Liver (tissue), 9 donors: ENCODE measurements around the gene DUSP7. TPM values are rescaled to one million over a fixed set of nuclear protein-coding genes. Genes with fewer than 3 reads are reported as not detected.

Experiments used
- DNase-seq: peaks from one replicate; pipeline ENCODE4 v3.0.0-alpha.2; 2017; ENCODE audit warnings: low spot score
- H3K27ac ChIP-seq, 2 donors: one replicate each; pipeline ENCODE4 v1.7.0; 2013; ENCODE audit warnings: inconsistent platforms in 2 of 2, low read length in 2 of 2, control low read depth in 1 of 2, low read depth in 1 of 2, mild to moderate bottlenecking in 1 of 2
- H3K27me3 ChIP-seq, 4 donors: one replicate each; pipeline versions ENCODE4 v1.6.1 to v1.7.0; 2013; ENCODE audit warnings: low read length in 3 of 4, inconsistent platforms in 1 of 4, mild to moderate bottlenecking in 1 of 4, moderate library complexity in 1 of 4; ENCODE audit not compliant: control insufficient read depth in 4 of 4, insufficient read depth in 4 of 4
- H3K36me3 ChIP-seq, 4 donors: one replicate each; pipeline versions ENCODE4 v1.6.1 to v1.7.0; 2013; ENCODE audit warnings: low read length in 3 of 4, mild to moderate bottlenecking in 3 of 4, low read depth in 1 of 4, moderate library complexity in 1 of 4; ENCODE audit not compliant: control insufficient read depth in 4 of 4, insufficient read depth in 3 of 4
- H3K4me1 ChIP-seq, 4 donors: one replicate each; pipeline versions ENCODE4 v1.6.1 to v1.7.0; 2013; ENCODE audit warnings: low read length in 3 of 4, mild to moderate bottlenecking in 3 of 4, moderate library complexity in 1 of 4; ENCODE audit not compliant: control insufficient read depth in 4 of 4, insufficient read depth in 4 of 4
- H3K4me3 ChIP-seq, 3 donors: one replicate each; pipeline versions ENCODE4 v1.6.1 to v1.7.0; 2013; ENCODE audit warnings: low read length in 3 of 3, control low read depth in 1 of 3, low read depth in 1 of 3, mild to moderate bottlenecking in 1 of 3
- H3K9ac ChIP-seq, 2 donors: one replicate each; pipeline ENCODE4 v1.7.0; 2013; ENCODE audit warnings: low read length in 2 of 2, mild to moderate bottlenecking in 2 of 2, moderate library complexity in 2 of 2, control low read depth in 1 of 2, low read depth in 1 of 2
- H3K9me3 ChIP-seq, 4 donors: one replicate each; pipeline versions ENCODE4 v1.6.1 to v1.7.0; 2013; ENCODE audit warnings: low read length in 3 of 4; ENCODE audit not compliant: control insufficient read depth in 4 of 4
- ATF3 ChIP-seq: IDR thresholded peaks from 2 replicates; pipeline ENCODE4 v1.6.1; 2016; ENCODE audit warnings: antibody characterized with exemption
- CTCF ChIP-seq: fragments of 150-350 bp; IDR thresholded peaks from 2 replicates; pipeline ENCODE4 v1.5.1; 2017; ENCODE audit warnings: improper control_type of control experiment, low read depth, low read length; ENCODE audit not compliant: missing input control
- EGR1 ChIP-seq, 2 donors: IDR thresholded peaks; 2 replicates each; pipeline ENCODE4 v1.6.1; 2016 to 2018; ENCODE audit warnings: antibody characterized with exemption in 2 of 2, low read depth in 2 of 2
- FOXA1 ChIP-seq: IDR thresholded peaks from 2 replicates; pipeline ENCODE4 v1.6.1; 2016; ENCODE audit warnings: antibody characterized with exemption
- FOXA2 ChIP-seq: IDR thresholded peaks from 2 replicates; pipeline ENCODE4 v1.6.1; 2016; ENCODE audit warnings: antibody characterized with exemption
- GABPA ChIP-seq, 2 donors: IDR thresholded peaks in 1 of 2; conservative IDR thresholded peaks in 1 of 2; 2 replicates each; pipeline ENCODE4 v1.6.1; 2016; ENCODE audit warnings: antibody characterized with exemption in 2 of 2, mild to moderate bottlenecking in 1 of 2, moderate library complexity in 1 of 2
- HNF4A ChIP-seq, 2 donors: conservative IDR thresholded peaks; 2 replicates each; pipeline ENCODE4 v1.6.1; 2016; ENCODE audit warnings: antibody characterized with exemption in 2 of 2, mild to moderate bottlenecking in 2 of 2
- HNF4G ChIP-seq: IDR thresholded peaks from 2 replicates; pipeline ENCODE4 v1.6.1; 2016; ENCODE audit warnings: antibody characterized with exemption
- JUND ChIP-seq, 2 donors: IDR thresholded peaks; 2 replicates each; pipeline ENCODE4 v1.6.1; 2016; ENCODE audit warnings: antibody characterized with exemption in 2 of 2
- MAX ChIP-seq: IDR thresholded peaks from 2 replicates; pipeline ENCODE4 v1.6.1; 2016; ENCODE audit warnings: antibody characterized with exemption
- NR2F2 ChIP-seq: IDR thresholded peaks from 2 replicates; pipeline ENCODE4 v1.6.1; 2016; ENCODE audit warnings: antibody characterized with exemption
- RAD21 ChIP-seq, 2 donors: IDR thresholded peaks; 2 replicates each; pipeline ENCODE4 v1.6.1; 2016; ENCODE audit warnings: antibody characterized with exemption in 2 of 2, mild to moderate bottlenecking in 2 of 2
- REST ChIP-seq: IDR thresholded peaks from 2 replicates; pipeline ENCODE4 v1.6.1; 2016; ENCODE audit warnings: antibody characterized with exemption, mild to moderate bottlenecking
- RXRA ChIP-seq, 2 donors: IDR thresholded peaks; 2 replicates each; pipeline ENCODE4 v1.6.1; 2017 to 2018; ENCODE audit warnings: antibody characterized with exemption in 2 of 2, mild to moderate bottlenecking in 1 of 2
- SP1 ChIP-seq: IDR thresholded peaks from 2 replicates; pipeline ENCODE4 v1.6.1; 2018; ENCODE audit warnings: antibody characterized with exemption, mild to moderate bottlenecking
- YY1 ChIP-seq: IDR thresholded peaks from 2 replicates; pipeline ENCODE4 v1.6.1; 2016; ENCODE audit warnings: antibody characterized with exemption, mild to moderate bottlenecking
- ZBTB33 ChIP-seq: IDR thresholded peaks from 2 replicates; pipeline ENCODE4 v1.6.1; 2016; ENCODE audit warnings: antibody characterized with exemption
- WGBS: extraction: QIAGEN DNeasy Blood & Tissue Kit; methylation state at CpG from one replicate; pipeline ENCODE4 v1.1.7; 2013; 5-methylcytosine and 5-hydroxymethylcytosine counted together
- polyA plus RNA-seq, 2 donors: library from polyadenylated mRNA; stranded (reverse) in 1 of 2; unstranded in 1 of 2; fragments of 200-250 nt in 1 of 2; fragments of >200 nt in 1 of 2; fragmentation: Nextera tagmentation in 1 of 2; extraction: Ambion mirVana in 1 of 2; gene quantifications; one replicate each; pipeline versions ENCODE4 v1.2.1 to v1.2.3, GENCODE V29; 2013 to 2015
- total RNA-seq, 2 donors: library from RNA; depleted of rRNA; stranded (reverse); fragments of >200 nt; gene quantifications; one replicate each; pipeline ENCODE4 v1.2.3, GENCODE V29; 2014
- donor health status: healthy.
- donor health status: healthy.
- donor health status: healthy.
- donor health status: healthy.
- donor health status: healthy.

Gene DUSP7
- total and polyA plus RNA-seq, 4 donors, result 1.5 to 5.0 (median 3.7) TPM

- H3K27ac ChIP-seq, result no peak overlapping the region
- 98% methylated on average over 8 of the region's 8 CpGs for WGBS
- H3K4me3 ChIP-seq, result no peak overlapping the region
- peaks cover 0 to 7% (median 0%) of the 10 kb centered on the region in 4 donors for H3K4me1 ChIP-seq
- TF ChIP-seq FOXA1 (no peak), RAD21 (IDR thresholded peaks at IDR 0.05) (no peak), SP1 (no peak), FOXA2 (no peak), GABPA (IDR thresholded peaks at IDR 0.05 in 1 of 2, conservative IDR thresholded peaks at IDR 0.05 in 1 of 2) (no peak), EGR1 (IDR thresholded peaks at IDR 0.05; ENCODE audit: low read depth in 2 of 2) (no peak), HNF4A (conservative IDR thresholded peaks at IDR 0.05) (no peak), JUND (IDR thresholded peaks at IDR 0.05) (no peak), HNF4G (no peak), YY1 (no peak), CTCF (no peak), ATF3 (no peak), MAX (no peak), RXRA (IDR thresholded peaks at IDR 0.05) (no peak), ZBTB33 (no peak), NR2F2 (no peak), REST (no peak)
- no peaks in the 10 kb centered on the region for H3K36me3 ChIP-seq
- no peak overlapping the region for H3K9ac ChIP-seq
- H3K9me3 ChIP-seq, result no peaks in the 10 kb centered on the region
- H3K27me3 ChIP-seq, result no peaks in the 10 kb centered on the region
- DNase-seq, result no peak
These were observed 39.8 kb upstream of the DUSP7 start for GRCh38 chr3:52095990-52096775.
